GM19238 (cell line): Measurements from ENCODE around the gene GMCL1.

Experiments
- DNase-seq: peaks from one replicate; pipeline ENCODE4 v3.0.0; 2011; ENCODE audit warnings: low spot score; ENCODE audit not compliant: insufficient read length

GMCL1 gene

GRCh38 chr2:69926849-69927515 is 97.5 kb downstream of the GMCL1 start:
- DNase-seq, result no peak
